ENCODE results near the gene RSL24D1. TPM values are rescaled to one million over a fixed set of nuclear protein-coding genes. Genes with fewer than 3 reads are reported as not detected.

Gene RSL24D1
- total and polyA plus RNA-seq, 2 of the 4 experiments (the other 2 are of a cell fraction), result 36.5 to 36.7 TPM

DNA sequence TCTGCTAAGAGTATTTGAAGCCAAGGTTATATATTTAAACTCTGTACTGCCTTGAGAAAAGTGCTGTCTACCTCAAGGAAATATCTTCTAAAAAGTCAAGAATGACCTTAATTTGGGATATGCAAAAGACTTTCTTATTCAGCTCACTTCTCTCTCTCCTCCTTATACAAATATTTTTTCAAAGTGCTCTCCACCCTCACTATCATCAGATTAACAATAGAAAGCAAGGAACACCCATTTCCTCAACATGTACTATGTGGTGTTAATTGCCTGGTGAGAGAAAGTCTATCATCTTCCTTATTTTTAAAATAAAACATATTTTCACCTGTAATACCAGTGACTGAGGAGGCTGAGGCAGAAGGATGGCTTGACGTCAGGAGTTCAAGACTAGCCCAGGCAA is 44.4 kb upstream of the RSL24D1 start:
- BruUV-seq (replicated peaks), result no TSS peak
- no peak overlapping the region for H3K14ac ChIP-seq (replicated peaks; ENCODE audit: low read depth, low read length)
- no peak overlapping the region for H2BK5ac ChIP-seq (ENCODE audit: low read depth, low read length, poor library complexity, severe bottlenecking)
- H3K4ac ChIP-seq (ENCODE audit: low read depth, low read length), result no peak overlapping the region
- H3K27me3 ChIP-seq (ENCODE audit: control insufficient read depth, insufficient read depth, low read length), result no peaks in the 10 kb centered on the region
- TF ChIP-seq MAZ (IDR thresholded peaks at IDR 0.05; ENCODE audit: borderline replicate concordance, low read depth, low read length) (no peak), SMC3 (IDR thresholded peaks at IDR 0.05; ENCODE audit: low read depth, low read length) (no peak), BHLHE40 (IDR thresholded peaks at IDR 0.05; ENCODE audit: low read depth, low read length) (no peak), RAD21 (IDR thresholded peaks at IDR 0.05; ENCODE audit: low read length) (no peak), CHD1 (IDR thresholded peaks at IDR 0.05; ENCODE audit: low read depth, low read length) (no peak), RFX5 (IDR thresholded peaks at IDR 0.05; ENCODE audit: low read depth, low read length) (no peak), MAFK (IDR thresholded peaks at IDR 0.05; ENCODE audit: low read depth, low read length) (no peak), NFE2L2 (IDR thresholded peaks at IDR 0.05; ENCODE audit: low read depth, low read length) (no peak), POLR2A (IDR thresholded peaks at IDR 0.05; ENCODE audit: low read depth, low read length) (no peak), RCOR1 (IDR thresholded peaks at IDR 0.05; ENCODE audit: insufficient replicate concordance, low read length) (no peak), ELK1 (IDR thresholded peaks at IDR 0.05; ENCODE audit: borderline replicate concordance, low read depth, low read length) (no peak), MXI1 (IDR thresholded peaks at IDR 0.05; ENCODE audit: borderline replicate concordance, low read depth, low read length) (no peak), CTCF (conservative IDR thresholded peaks at IDR 0.05; ENCODE audit: low read depth, low read length) (no peak), CEBPB (IDR thresholded peaks at IDR 0.05; ENCODE audit: low read depth, low read length) (no peak), USF2 (IDR thresholded peaks at IDR 0.05; ENCODE audit: low read depth, low read length) (no peak)
- no peak overlapping the region for H2BK15ac ChIP-seq (ENCODE audit: low read depth, low read length)
- H2AK9ac ChIP-seq (replicated peaks; ENCODE audit: low read depth, low read length, poor library complexity), result no peak overlapping the region
- H4K5ac ChIP-seq (ENCODE audit: low read depth, low read length), result no peak overlapping the region
- H2BK20ac ChIP-seq (ENCODE audit: low read depth, low read length), result no peak overlapping the region
- H3K4me2 ChIP-seq (ENCODE audit: low read depth, low read length), result no peak overlapping the region
- no peak overlapping the region for H3K27ac ChIP-seq (ENCODE audit: insufficient read depth, low read length)
- no peak overlapping the region for H3K56ac ChIP-seq (ENCODE audit: extremely low read depth, insufficient read depth, low read length)
- H4K20me1 ChIP-seq (ENCODE audit: insufficient read depth, low read length), result no peaks in the 10 kb centered on the region
- dilution Hi-C loops (cut with HindIII; ENCODE audit: low sequenced_read_pairs, unreplicated experiment) (no loop called here), in situ Hi-C loops (cut with MboI; ENCODE audit: low sequenced_read_pairs) (no loop called here), intact Hi-C loops (cut with micrococcal nuclease) (no loop called here)
- peaks cover 2% of the 10 kb centered on the region for H3K4me1 ChIP-seq (ENCODE audit: control insufficient read depth, insufficient read depth, low read length)
- H3K9me1 ChIP-seq (ENCODE audit: insufficient read depth, low read length), result peaks cover 3% of the 10 kb centered on the region; the same call in 1 of the 2 replicates
- no peak overlapping the region for H4K91ac ChIP-seq (ENCODE audit: insufficient read depth, low read depth, low read length)
- H2AK5ac ChIP-seq (ENCODE audit: low read depth, low read length), result no peak overlapping the region
- ATAC-seq (ENCODE audit: low read depth) (no peak), DNase-seq (no peak)
- no peak overlapping the region for H3K23ac ChIP-seq (ENCODE audit: low read depth, low read length)
- no peaks in the 10 kb centered on the region for H3K36me3 ChIP-seq (ENCODE audit: control insufficient read depth, insufficient read depth, low read length)
- no peak overlapping the region for H4K8ac ChIP-seq (ENCODE audit: low read depth in 2 of 2, low read length in 2 of 2)
- no peak overlapping the region for H3K18ac ChIP-seq (ENCODE audit: low read depth, low read length)
- H3K9me3 ChIP-seq (ENCODE audit: control insufficient read depth, insufficient read depth, low read length), result no peaks in the 10 kb centered on the region
- H2BK120ac ChIP-seq (ENCODE audit: low read depth, low read length), result no peak overlapping the region
- ChIA-PET POLR2A (ENCODE audit: unreplicated experiment) (no interaction called here), CTCF (interaction anchor here (0.9 kb wide), 1 partner anchor 26 kb away, joined by 3 read pairs; no protein-coding TSS in a partner anchor)
- H3K4me3 ChIP-seq (ENCODE audit: insufficient read depth, low read depth, low read length), result no peak overlapping the region
- no peak overlapping the region for H3K9ac ChIP-seq (ENCODE audit: low read depth, low read length)
- H3K79me1 ChIP-seq (ENCODE audit: low read depth in 1 of 2, low read length in 2 of 2), result peaks cover 0 to 6% of the 10 kb centered on the region in 2 experiments; a peak in 2 of 4 replicates
- WGBS, 2 experiments (ENCODE audit: extremely low coverage in 2 of 2, insufficient read length in 1 of 2), result no CpG with 5 or more reads among the region's 1 CpG
- no peak overlapping the region for H2AFZ ChIP-seq (replicated peaks; ENCODE audit: low read length, poor library complexity)

Data from IMR-90 (cell line).